IMR-90 (cell line): ENCODE measurements around the gene PIK3CA.

Experiments used
- BHLHE40 ChIP-seq: fragments of 150-350 bp; IDR thresholded peaks from 2 replicates; pipeline ENCODE4 v1.6.1; 2016; ENCODE audit warnings: mild to moderate bottlenecking, low read depth, low read length
- CEBPB ChIP-seq: IDR thresholded peaks from 2 replicates; pipeline ENCODE4 v1.6.1; 2012; ENCODE audit warnings: low read depth, low read length, improper control_type of control experiment
- FOS ChIP-seq: fragments of 150-350 bp; IDR thresholded peaks from 2 replicates; pipeline ENCODE4 v1.6.1; 2016; ENCODE audit warnings: low read depth, low read length
- MAFK ChIP-seq: IDR thresholded peaks from 2 replicates; pipeline ENCODE4 v1.6.1; 2012; ENCODE audit warnings: low read depth, low read length, improper control_type of control experiment
- MAZ ChIP-seq: IDR thresholded peaks from 2 replicates; pipeline ENCODE4 v1.6.1; 2012; ENCODE audit warnings: low read depth, mild to moderate bottlenecking, low read length, improper control_type of control experiment, moderate library complexity, borderline replicate concordance
- MXI1 ChIP-seq: IDR thresholded peaks from 2 replicates; pipeline ENCODE4 v1.6.1; 2012; ENCODE audit warnings: low read depth, mild to moderate bottlenecking, low read length, moderate library complexity, borderline replicate concordance
- NFE2L2 ChIP-seq: fragments of 150-350 bp; IDR thresholded peaks from 2 replicates; pipeline ENCODE4 v1.6.1; 2016; ENCODE audit warnings: low read depth, mild to moderate bottlenecking, low read length
- POLR2A ChIP-seq: IDR thresholded peaks from 2 replicates; pipeline ENCODE4 v1.6.1; 2012; ENCODE audit warnings: mild to moderate bottlenecking, low read depth, low read length
- RAD21 ChIP-seq: IDR thresholded peaks from 2 replicates; pipeline ENCODE4 v1.6.1; 2012; ENCODE audit warnings: low read length, improper control_type of control experiment
- RFX5 ChIP-seq: IDR thresholded peaks from 2 replicates; pipeline ENCODE4 v1.8.0; 2012; ENCODE audit warnings: low read depth, mild to moderate bottlenecking, low read length, moderate library complexity
- SMC3 ChIP-seq: fragments of 150-350 bp; IDR thresholded peaks from 2 replicates; pipeline ENCODE4 v1.6.1; 2016; ENCODE audit warnings: low read depth, mild to moderate bottlenecking, antibody characterized with exemption, low read length, moderate library complexity
- TF ChIP-seq, protein P1 (sequence below): conservative IDR thresholded peaks from 2 replicates; pipeline ENCODE4 v1.5.1; 2012; ENCODE audit warnings: mild to moderate bottlenecking, low read depth, low read length, improper control_type of control experiment
- TF ChIP-seq, protein P2 (sequence below): fragments of 150-350 bp; IDR thresholded peaks from 2 replicates; pipeline ENCODE4 v1.6.1; 2017; ENCODE audit warnings: mild to moderate bottlenecking, antibody characterized with exemption, low read length, low read depth
- TF ChIP-seq, protein P3 (sequence below): fragments of 150-350 bp; IDR thresholded peaks from 2 replicates; pipeline ENCODE4 v1.6.1; 2016; ENCODE audit warnings: low read depth, mild to moderate bottlenecking, low read length, moderate library complexity, borderline replicate concordance

DNA sequence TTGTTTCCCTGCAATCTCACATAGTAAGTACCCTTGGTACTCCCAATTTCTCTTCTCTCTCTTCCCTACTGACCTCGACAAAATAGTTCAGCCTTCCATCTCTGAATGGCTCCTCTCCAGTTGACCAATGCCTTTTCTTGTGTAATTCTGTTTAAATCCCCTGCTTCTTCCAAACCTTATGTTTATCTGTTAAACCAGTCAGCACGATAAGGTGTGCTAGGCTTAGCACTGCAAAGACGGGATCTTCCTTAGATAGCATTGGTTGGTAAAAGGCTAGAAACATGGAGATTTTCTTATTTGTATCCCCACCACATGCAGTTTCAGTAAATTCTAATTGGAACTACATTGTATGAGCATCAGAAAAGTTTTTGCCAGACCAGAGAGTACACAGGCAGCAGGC, 128.6 kb downstream of the PIK3CA start:
- TF ChIP-seq, protein P1, sequence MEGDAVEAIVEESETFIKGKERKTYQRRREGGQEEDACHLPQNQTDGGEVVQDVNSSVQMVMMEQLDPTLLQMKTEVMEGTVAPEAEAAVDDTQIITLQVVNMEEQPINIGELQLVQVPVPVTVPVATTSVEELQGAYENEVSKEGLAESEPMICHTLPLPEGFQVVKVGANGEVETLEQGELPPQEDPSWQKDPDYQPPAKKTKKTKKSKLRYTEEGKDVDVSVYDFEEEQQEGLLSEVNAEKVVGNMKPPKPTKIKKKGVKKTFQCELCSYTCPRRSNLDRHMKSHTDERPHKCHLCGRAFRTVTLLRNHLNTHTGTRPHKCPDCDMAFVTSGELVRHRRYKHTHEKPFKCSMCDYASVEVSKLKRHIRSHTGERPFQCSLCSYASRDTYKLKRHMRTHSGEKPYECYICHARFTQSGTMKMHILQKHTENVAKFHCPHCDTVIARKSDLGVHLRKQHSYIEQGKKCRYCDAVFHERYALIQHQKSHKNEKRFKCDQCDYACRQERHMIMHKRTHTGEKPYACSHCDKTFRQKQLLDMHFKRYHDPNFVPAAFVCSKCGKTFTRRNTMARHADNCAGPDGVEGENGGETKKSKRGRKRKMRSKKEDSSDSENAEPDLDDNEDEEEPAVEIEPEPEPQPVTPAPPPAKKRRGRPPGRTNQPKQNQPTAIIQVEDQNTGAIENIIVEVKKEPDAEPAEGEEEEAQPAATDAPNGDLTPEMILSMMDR: no peak
- TF ChIP-seq MXI1 (no peak), RFX5 (no peak), POLR2A (no peak), CEBPB (no peak), MAFK (no peak), NFE2L2 (no peak), SMC3 (no peak), RAD21 (no peak), BHLHE40 (no peak), FOS (no peak), MAZ (no peak)
- TF ChIP-seq, protein P2, sequence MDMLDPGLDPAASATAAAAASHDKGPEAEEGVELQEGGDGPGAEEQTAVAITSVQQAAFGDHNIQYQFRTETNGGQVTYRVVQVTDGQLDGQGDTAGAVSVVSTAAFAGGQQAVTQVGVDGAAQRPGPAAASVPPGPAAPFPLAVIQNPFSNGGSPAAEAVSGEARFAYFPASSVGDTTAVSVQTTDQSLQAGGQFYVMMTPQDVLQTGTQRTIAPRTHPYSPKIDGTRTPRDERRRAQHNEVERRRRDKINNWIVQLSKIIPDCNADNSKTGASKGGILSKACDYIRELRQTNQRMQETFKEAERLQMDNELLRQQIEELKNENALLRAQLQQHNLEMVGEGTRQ: no peak
- TF ChIP-seq, protein P3, sequence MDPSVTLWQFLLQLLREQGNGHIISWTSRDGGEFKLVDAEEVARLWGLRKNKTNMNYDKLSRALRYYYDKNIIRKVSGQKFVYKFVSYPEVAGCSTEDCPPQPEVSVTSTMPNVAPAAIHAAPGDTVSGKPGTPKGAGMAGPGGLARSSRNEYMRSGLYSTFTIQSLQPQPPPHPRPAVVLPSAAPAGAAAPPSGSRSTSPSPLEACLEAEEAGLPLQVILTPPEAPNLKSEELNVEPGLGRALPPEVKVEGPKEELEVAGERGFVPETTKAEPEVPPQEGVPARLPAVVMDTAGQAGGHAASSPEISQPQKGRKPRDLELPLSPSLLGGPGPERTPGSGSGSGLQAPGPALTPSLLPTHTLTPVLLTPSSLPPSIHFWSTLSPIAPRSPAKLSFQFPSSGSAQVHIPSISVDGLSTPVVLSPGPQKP: no peak
